ENCODE results near the gene TRHDE.

Gene TRHDE

DNA sequence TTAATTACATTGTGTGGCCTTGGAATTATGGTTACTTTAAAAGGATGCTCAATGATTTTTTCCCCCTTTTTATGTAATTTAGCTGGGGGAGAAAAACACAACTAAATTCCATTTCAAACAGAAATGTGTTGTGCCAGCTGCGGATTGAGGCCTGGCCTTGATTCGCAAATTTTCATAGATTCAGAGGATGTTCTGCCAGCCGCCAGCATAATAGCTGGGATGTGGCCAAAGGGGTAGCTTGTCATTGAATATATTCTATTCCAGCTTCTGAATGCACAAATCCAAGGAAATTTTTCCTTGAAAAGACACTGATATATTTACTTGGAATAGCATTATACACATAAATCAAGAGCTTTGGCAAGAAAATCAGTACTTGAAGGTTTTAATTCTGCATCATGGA, 43.7 kb downstream of the TRHDE start:
- TF ChIP-seq SNAI2 (CRISPR knock-in tag; IDR thresholded peaks at IDR 0.05): no peak
- no peak for ATAC-seq

DNA sequence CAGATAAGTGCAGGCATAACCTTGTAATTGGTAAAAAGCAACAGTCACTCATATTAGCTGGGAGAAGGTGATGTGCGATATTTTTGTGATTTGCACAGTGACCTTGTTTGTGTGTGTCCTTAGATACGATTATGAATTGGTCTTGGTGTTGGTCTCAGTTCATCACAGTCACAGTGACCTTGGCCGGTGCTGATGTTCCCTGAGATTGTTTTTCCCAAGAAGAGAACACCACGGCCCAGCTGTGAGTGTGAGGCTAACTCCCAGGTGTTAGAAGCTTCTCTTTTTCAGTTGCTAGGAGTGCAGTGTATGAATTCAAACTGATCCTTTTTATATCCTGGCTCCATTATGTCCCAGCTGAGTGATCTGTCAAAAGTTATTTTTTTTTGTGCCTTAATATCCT, 46.2 kb downstream of the TRHDE start:
- no peak for ATAC-seq
- TF ChIP-seq SNAI2 (CRISPR knock-in tag; IDR thresholded peaks at IDR 0.05): no peak
- no peak for TF ChIP-seq ZNF565 (CRISPR knock-in tag; conservative IDR thresholded peaks at IDR 0.05; ENCODE audit: low read depth)
- TF ChIP-seq, protein P1, sequence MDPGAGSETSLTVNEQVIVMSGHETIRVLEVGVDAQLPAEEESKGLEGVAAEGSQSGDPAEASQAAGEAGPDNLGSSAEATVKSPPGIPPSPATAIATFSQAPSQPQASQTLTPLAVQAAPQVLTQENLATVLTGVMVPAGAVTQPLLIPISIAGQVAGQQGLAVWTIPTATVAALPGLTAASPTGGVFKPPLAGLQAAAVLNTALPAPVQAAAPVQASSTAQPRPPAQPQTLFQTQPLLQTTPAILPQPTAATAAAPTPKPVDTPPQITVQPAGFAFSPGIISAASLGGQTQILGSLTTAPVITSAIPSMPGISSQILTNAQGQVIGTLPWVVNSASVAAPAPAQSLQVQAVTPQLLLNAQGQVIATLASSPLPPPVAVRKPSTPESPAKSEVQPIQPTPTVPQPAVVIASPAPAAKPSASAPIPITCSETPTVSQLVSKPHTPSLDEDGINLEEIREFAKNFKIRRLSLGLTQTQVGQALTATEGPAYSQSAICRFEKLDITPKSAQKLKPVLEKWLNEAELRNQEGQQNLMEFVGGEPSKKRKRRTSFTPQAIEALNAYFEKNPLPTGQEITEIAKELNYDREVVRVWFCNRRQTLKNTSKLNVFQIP (CRISPR knock-in tag; IDR thresholded peaks at IDR 0.05; ENCODE audit: borderline replicate concordance, low read depth): no peak
- no peak for TF ChIP-seq CSDC2 (CRISPR knock-in tag; IDR thresholded peaks at IDR 0.05)
- TF ChIP-seq, protein P2, sequence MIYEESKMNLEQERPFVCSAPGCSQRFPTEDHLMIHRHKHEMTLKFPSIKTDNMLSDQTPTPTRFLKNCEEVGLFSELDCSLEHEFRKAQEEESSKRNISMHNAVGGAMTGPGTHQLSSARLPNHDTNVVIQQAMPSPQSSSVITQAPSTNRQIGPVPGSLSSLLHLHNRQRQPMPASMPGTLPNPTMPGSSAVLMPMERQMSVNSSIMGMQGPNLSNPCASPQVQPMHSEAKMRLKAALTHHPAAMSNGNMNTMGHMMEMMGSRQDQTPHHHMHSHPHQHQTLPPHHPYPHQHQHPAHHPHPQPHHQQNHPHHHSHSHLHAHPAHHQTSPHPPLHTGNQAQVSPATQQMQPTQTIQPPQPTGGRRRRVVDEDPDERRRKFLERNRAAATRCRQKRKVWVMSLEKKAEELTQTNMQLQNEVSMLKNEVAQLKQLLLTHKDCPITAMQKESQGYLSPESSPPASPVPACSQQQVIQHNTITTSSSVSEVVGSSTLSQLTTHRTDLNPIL (CRISPR knock-in tag; IDR thresholded peaks at IDR 0.05; ENCODE audit: low read depth): no peak
- no peak for TF ChIP-seq OSR1 (CRISPR knock-in tag; IDR thresholded peaks at IDR 0.05)

DNA sequence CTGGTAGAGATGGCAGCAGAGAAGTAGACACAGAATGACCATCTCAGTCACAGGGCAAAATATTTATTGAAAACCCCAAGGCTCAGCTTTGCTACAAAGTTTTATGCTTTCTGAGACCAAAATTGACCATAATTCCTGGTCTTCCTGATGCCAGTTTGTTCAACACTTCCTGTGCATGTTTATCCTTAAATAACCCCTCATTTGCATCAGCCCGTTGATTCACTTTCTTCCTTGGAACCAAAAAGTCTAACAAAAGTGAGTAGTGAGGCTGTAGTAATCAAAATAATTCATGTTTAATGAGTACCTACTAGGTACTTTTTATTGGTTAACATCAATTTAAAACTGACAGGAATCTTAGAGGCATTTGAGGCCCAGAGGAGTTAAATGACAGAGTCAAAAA, 51.7 kb downstream of the TRHDE start:
- ATAC-seq: no peak

DNA sequence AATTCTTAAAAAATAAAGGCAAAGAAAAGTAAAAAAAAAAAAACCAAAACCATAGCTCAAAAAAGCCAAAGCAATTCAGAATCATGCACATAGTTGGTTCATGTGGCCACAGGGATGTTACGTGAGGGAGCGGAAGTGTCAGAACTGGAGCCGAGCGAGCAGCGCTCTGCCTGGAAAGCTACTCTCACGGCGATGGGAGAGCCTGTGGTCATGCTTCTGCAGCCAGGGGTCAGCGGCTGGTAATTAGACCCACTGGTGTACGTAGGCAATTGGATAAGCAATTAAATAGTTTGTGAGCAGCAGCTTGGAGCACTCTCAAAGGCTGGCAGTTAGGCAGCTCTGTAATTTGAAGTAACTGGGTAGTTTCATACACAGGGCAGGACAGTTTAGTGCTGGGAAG, 58.1 kb downstream of the TRHDE start:
- ATAC-seq: no peak
- TF ChIP-seq SNAI2 (CRISPR knock-in tag; IDR thresholded peaks at IDR 0.05): no peak
- TF ChIP-seq PPARA (CRISPR knock-in tag; IDR thresholded peaks at IDR 0.05; ENCODE audit: borderline replicate concordance): no peak
- TF ChIP-seq OSR1 (CRISPR knock-in tag; IDR thresholded peaks at IDR 0.05): no peak
- TF ChIP-seq, protein P1 (CRISPR knock-in tag; IDR thresholded peaks at IDR 0.05; ENCODE audit: borderline replicate concordance, low read depth): no peak
- TF ChIP-seq, protein P3, sequence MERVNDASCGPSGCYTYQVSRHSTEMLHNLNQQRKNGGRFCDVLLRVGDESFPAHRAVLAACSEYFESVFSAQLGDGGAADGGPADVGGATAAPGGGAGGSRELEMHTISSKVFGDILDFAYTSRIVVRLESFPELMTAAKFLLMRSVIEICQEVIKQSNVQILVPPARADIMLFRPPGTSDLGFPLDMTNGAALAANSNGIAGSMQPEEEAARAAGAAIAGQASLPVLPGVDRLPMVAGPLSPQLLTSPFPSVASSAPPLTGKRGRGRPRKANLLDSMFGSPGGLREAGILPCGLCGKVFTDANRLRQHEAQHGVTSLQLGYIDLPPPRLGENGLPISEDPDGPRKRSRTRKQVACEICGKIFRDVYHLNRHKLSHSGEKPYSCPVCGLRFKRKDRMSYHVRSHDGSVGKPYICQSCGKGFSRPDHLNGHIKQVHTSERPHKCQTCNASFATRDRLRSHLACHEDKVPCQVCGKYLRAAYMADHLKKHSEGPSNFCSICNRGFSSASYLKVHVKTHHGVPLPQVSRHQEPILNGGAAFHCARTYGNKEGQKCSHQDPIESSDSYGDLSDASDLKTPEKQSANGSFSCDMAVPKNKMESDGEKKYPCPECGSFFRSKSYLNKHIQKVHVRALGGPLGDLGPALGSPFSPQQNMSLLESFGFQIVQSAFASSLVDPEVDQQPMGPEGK (CRISPR knock-in tag; IDR thresholded peaks at IDR 0.05; ENCODE audit: borderline replicate concordance): no peak
- no peak for TF ChIP-seq ZFP3 (CRISPR knock-in tag; IDR thresholded peaks at IDR 0.05)
- no peak for TF ChIP-seq TOX (CRISPR knock-in tag; IDR thresholded peaks at IDR 0.05; ENCODE audit: borderline replicate concordance)
- TF ChIP-seq ZNF70 (CRISPR knock-in tag; IDR thresholded peaks at IDR 0.05): no peak
- TF ChIP-seq, protein P4, sequence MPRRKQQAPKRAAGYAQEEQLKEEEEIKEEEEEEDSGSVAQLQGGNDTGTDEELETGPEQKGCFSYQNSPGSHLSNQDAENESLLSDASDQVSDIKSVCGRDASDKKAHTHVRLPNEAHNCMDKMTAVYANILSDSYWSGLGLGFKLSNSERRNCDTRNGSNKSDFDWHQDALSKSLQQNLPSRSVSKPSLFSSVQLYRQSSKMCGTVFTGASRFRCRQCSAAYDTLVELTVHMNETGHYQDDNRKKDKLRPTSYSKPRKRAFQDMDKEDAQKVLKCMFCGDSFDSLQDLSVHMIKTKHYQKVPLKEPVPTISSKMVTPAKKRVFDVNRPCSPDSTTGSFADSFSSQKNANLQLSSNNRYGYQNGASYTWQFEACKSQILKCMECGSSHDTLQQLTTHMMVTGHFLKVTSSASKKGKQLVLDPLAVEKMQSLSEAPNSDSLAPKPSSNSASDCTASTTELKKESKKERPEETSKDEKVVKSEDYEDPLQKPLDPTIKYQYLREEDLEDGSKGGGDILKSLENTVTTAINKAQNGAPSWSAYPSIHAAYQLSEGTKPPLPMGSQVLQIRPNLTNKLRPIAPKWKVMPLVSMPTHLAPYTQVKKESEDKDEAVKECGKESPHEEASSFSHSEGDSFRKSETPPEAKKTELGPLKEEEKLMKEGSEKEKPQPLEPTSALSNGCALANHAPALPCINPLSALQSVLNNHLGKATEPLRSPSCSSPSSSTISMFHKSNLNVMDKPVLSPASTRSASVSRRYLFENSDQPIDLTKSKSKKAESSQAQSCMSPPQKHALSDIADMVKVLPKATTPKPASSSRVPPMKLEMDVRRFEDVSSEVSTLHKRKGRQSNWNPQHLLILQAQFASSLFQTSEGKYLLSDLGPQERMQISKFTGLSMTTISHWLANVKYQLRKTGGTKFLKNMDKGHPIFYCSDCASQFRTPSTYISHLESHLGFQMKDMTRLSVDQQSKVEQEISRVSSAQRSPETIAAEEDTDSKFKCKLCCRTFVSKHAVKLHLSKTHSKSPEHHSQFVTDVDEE (CRISPR knock-in tag; IDR thresholded peaks at IDR 0.05): no peak
- TF ChIP-seq TCF4 (CRISPR knock-in tag; IDR thresholded peaks at IDR 0.05; ENCODE audit: borderline replicate concordance): no peak
- TF ChIP-seq ZC3H10 (CRISPR knock-in tag; IDR thresholded peaks at IDR 0.05): no peak
- no peak for TF ChIP-seq GLIS3 (CRISPR knock-in tag; IDR thresholded peaks at IDR 0.05)
- no peak for TF ChIP-seq ZNF565 (CRISPR knock-in tag; conservative IDR thresholded peaks at IDR 0.05; ENCODE audit: low read depth)
- TF ChIP-seq ISL1 (CRISPR knock-in tag; IDR thresholded peaks at IDR 0.05): no peak
- no peak for TF ChIP-seq ESRRG (CRISPR knock-in tag; IDR thresholded peaks at IDR 0.05)

More for the DNA sequence above, 51.7 kb downstream of the TRHDE start:
- TF ChIP-seq SNAI2 (CRISPR knock-in tag; IDR thresholded peaks at IDR 0.05) (no peak), ARNTL (CRISPR knock-in tag; IDR thresholded peaks at IDR 0.05; ENCODE audit: borderline replicate concordance, low read depth) (no peak)
